Measurements from ENCODE around the gene EXD3.

EXD3 gene

DNA sequence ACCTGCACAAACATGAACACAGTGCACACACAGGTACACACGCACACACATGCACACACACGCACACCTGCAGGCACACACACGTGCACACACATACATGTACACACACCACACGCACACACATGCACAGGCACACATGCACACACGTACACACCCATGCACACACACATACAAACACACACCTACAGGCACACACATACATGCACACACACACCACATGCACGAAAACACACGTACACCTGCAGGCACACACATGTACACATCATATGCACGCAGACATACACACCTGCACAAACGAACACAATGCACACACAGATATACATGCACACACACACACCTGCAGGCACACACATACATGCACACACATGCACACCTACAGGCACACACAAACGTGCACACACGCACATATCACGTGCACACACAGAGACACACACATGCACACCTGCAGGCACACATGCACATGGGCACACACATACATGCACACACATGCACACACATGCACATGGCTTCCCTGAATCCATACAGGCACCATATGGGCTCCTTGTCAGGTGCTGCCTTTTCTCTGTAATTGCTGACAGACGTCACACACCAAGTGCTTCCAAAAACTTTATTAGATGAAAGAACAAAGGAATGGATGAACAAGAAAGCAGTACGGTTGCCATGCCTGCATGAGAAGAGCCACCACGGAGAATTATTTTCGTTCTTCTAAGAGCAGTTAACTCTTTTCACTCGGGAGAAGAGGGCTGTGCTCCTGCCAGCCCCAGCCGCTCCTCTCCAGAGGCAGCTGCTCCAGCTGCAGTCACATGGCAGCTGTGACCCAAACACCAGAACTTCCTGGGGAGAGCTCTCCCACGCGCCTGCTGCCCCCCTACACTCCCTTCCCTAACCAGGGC is 57.2 kb downstream of the EXD3 start:
- DNase-seq (ENCODE audit: low read depth in 2 of 2) = no peak

DNA sequence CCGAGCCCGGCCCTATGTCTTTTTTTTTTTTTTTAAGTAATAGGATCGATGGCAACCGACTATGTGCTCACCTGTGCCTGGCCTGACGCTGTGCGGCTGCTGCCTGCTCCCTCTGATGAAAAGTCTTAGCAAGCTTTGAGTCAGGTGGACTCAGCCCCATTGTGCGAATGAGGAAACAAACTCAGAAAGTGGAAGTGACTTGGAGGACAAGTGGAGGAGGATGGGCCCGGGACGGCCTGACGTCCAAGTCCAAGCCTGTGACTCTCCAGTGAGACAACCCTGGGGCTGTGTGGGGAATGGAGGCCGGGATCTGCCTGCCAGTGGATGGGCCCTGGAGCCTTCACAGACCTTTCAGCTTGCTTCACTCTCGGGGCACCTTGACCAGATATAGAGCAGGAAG is 57.9 kb downstream of the EXD3 start:
- no peak for DNase-seq (ENCODE audit: low read depth in 2 of 2)

DNA sequence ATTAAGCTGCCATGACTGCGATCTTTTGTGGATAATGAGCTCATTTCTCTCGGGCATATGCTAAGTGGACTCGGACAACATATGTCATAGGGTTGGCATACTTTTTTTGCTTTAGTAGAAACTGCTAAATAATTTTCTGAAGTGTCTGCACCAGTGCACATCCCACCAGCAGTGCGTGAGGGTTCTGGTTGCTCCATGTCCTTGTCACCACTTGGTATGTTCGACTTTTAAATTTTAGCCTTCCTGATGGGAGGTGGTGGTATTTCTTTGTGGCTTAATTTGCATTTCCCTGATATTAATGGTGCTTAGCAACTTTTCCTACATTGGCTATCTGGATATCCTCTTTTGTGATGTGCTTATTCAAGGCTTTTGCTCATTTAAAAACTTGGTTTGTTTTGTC is 63.1 kb downstream of the EXD3 start:
- no peak for DNase-seq (ENCODE audit: low read depth in 2 of 2)

DNA sequence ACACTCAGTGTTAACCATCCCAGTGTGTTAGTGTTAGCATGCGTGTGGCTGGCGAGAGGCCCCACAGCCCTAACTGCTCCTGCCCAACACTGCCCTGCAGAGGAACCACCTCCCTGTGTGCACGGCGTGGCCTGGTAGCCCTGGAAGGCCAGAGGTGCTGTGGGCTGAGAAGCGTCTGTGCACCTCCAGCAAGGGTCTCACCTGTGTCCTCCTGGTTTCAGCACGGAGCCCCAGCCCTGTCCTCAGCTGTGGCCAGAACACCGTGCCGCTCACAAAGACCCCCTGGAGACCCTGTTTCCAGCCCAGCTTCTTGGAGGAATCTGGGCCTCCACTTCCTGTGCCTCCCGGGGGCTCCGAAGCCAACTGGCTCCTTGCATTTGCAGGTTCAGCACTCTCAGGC is 64.8 kb downstream of the EXD3 start:
- no peak for DNase-seq (ENCODE audit: low read depth in 2 of 2)

DNA sequence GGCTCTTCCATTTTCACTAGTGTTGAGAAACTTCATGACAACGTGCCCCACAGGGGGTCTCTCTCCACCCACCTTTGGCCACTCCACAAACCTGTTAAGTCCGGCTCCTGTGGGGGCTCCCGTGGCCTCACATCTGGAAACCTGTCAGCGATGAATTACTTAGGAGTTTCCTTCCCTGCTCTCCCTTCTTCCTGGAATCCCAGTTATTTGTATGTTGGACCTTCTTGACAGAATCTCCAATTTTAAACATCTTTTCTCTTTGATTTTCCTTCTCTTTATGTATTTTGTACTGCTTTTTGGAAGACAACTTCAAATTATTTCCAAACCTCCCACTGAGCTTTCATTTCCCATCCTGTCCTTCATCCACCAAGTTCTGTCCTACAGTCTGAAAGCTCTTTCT is 65.8 kb downstream of the EXD3 start:
- no peak for DNase-seq (ENCODE audit: low read depth in 2 of 2)

DNA sequence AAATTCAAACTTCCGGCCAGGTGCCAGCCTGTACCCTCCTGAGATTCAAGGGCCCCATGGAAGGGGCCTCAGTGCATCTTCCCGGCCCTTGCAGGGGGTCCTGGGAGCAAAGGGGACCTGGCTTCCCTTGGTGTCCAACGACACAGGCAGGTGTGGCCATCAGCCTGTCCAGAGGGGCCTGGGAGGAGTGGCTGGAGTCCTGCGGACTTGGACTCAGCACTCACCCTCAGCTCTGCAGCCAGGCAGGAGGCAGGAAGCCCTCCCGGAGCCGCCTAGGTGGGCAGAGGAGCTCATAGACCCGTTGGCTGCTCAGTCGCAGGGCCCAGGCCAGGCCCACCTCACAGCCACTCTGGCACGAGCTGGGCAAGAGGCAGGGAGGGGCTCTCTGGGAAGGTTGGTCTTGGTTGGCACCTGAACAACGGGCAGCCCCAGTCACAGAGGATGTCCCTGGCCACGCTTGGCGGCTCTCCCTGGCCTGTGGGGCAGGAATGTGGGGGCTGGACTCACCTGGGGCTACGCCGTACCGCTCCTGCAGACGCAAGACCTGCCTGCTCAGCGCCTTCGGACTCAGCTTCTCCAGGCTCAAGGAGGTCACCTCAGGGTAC is 67.1 kb downstream of the EXD3 start:
- no peak for DNase-seq (ENCODE audit: low read depth in 2 of 2)

DNA sequence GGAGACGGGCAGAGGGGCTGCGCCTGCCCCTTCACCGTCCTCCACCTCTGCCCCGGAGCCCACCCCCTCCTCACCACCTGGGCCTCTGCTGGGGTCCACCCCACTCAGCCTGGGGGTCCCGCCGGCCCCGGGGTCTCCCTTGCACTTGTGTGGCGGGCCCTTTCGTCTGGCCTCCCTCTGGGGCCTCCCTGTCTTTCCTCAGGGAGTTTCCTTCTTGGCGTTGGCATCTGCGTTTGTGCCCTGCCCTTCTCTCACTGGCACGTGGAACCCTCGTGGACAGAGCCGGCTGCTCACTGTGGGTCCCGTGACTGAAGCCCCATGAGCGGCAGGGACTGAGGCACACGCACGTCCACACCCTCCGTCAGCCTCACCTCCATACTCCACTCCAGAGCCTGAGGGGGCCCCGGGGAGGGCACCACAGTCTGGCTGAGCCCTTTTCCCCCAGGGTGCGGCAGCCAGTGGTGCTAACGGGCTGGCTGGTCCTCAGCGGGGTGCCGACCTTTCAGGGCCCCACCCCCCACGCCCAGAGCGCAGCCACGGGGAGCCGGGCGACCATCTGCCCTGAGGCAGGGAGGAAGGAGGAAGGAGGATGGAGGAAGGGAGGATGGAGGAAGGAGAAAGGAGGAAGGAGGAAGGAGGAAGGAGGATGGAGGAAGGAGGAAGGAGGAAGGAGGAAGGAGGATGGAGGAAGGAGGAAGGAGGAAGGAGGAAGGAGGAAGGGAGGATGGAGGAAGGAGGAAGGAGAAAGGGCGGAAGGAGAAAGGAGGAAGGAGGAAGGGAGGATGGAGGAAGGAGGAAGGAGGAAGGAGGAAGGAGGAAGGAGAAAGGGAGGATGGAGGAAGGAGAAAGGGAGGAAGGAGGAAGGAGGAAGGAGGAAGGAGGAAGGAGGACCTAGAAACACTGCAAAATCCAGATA is 67.9 kb downstream of the EXD3 start:
- no peak for DNase-seq (ENCODE audit: low read depth in 2 of 2)

DNA sequence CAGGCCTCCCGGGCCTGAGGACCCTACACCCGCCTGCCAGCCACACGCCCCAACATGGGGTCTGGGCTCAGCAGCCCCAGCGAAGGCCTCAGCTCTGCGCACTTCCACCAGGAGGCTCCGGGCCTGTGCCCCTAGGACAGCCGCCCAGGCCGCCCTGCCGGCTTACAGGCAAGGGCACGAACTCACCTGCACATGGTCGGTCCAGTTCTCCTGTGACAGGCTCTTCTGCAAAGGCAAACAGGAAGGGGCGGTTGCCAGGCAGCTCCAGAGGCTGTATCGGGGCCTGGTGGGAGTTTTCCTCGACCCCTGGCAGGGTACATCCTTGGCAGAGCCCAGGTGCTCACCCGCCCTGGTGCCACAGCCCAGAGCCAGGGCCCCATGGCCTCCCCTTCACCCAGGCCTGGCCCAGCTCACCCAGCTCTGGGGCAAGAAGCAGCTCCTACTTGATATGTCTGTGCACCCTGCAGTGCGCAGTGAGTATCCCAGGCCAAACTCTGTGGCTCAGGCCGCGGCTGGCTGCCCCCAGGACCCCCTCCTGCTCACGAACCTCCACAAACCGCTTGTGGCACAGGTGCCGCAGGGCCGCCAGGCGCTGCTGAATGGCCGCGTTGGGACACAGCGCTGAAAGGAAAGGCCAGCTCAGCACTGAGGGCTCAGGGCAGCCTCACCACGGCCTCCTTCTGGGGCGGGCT is 68.7 kb downstream of the EXD3 start:
- no peak for DNase-seq (ENCODE audit: low read depth in 2 of 2)

DNA sequence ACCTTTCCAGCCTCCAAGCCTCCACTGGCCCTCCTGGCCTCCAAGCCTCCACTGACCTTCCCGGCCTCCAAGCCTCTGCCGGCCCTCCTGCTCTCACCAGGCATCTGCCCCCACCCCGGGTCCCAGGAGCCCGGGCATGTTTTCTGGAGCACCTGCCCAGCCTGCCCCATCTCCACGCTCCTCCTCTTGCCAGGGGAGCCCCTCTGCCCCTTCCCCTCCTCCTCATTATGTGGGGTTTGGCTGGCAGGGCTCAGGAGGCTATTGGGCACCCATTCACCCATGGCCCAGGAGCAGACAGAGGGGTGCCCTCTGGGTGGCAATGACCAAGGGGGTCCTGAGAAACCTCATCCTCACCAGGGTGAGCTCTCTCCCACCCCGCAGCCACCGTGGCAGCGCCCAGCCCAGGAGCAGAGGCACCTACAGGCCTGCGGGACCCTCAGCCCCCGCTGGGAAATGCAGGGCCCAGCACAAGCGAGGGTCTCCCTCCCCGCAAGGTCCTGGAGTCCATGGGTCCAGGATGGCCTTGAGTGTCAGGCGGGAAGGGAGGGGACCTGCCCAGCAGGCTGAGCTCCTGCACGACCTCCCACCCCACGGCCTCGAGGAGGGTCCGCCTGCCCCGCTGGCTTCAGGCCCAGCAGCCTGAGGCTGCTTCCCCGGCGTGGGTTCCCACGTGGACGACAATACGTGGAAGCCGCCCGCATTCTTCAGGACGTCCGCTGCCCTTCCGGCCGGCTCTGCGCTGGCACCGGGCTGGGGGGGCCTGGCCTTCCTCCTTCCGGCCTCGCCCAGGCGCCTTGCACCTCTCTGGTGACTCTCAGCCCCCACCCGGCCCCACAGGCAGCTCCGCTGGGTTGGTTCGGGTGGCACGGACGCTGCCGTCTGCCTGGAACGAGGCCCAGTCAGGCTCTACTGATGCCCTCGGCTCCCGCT is 69.5 kb downstream of the EXD3 start:
- no peak for DNase-seq (ENCODE audit: low read depth in 2 of 2)

DNA sequence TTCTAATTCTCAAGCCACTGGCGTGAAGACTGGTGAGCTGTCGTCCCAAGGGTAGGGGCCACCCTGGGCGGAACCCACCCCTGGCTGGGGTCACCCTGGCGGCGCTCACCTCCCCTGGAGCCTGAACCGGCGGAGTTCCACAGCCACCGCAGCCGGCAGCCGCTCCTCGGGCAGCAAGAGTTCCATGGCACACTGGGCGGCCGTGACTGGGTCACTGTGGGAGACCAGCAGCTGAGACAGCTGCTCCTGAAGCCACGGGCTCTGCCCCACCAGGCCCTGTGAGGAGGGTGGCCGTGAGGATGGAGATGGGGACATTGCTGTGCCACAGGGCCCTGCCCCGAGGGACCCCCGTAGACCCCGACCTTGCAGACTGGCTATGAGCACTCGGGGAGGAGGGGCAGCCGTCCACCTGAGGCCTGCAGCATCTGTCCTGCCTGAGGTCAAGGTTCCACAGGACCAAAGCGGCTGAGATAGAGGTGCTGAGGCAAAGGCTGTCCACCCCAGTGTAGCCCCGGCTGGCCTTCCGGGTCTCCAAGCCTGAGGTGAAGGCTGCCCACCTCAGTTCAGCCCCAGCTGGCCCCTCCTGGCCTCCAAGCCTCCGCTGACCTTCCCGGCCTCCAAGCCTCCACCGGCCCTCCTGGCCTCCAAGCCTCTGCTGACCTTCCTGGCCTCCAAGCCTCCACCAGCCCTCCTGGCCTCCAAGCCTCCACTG is 70.3 kb downstream of the EXD3 start:
- DNase-seq (ENCODE audit: low read depth in 2 of 2) = no peak

DNA sequence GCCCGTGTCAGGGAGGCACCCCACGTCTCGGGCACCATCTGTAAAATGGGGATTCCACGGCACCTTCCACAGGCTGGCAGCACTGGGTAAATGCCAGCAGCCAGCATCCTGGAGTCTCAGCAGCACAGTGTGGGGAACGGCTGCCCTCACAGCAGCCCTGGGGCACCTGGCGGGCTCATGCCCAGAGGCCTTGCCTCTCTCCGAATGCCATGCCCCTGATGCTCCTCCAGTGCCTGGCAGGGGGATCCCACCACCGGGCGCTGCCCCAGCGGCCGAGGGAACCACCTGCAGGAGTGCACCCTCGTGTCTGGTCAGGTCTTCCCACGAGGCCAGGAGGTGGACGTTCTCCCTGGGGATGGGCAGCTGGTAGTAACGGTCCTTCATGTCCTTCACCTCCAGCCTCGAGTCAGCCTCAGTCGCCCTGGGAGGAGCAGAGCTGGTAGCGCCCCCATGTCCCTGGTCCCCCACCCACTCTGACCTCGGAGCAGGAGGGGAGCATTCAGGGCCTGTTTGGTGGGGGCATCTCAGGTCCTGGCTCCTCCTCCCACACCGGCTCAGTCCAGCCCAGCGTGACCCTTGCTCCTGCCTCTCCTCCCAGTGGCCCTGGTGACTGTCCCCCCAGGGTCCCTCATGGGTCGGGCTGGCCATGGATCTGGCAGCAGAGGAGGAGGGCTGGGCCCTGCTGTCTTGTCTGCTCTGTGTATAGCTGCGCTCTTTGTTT is 71.0 kb downstream of the EXD3 start:
- no peak for DNase-seq (ENCODE audit: low read depth in 2 of 2)

DNA sequence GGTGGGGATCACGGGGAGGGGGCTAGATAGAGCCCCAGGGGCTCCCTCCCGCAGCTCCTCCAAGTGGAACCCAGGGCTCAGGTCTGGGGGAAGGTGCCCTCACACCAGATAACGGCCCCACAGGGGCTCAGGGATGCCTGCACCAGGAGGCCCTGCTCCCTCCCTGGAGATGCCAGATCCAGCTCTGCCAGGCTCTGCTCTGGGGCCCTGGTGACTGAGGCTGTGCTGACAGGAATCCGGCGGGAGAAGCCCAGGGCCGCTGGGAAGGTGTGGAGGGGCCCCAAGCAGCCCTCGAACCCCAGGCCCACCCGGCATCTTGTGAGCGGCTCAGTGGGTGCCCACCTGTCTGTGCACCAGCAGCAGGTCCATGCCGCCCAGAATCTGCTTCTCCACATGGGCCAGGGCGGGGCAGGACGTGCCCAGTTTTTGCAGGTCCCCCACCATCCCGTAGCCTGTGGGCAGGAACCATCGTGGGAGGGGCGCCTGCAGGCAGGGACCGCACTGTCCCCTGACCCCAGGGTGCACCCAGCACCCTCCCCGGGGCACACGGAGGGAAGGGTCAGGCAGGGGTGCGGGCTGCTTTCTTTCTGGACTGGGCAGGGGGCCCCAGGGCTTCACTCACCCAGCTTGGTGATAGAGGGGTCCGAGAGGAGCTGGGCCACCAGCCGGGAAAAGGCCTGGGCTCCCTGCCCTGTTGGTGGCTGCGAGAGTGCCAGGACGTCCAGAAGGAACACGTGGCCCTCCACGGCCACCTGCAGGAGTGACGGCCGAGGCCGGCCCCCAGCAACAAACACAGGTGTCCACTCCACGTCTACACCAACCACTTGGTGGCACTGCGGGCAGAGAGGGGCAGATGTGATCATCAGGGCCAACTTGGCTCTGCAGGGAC is 72.0 kb downstream of the EXD3 start:
- DNase-seq (ENCODE audit: low read depth in 2 of 2) = no peak

DNA sequence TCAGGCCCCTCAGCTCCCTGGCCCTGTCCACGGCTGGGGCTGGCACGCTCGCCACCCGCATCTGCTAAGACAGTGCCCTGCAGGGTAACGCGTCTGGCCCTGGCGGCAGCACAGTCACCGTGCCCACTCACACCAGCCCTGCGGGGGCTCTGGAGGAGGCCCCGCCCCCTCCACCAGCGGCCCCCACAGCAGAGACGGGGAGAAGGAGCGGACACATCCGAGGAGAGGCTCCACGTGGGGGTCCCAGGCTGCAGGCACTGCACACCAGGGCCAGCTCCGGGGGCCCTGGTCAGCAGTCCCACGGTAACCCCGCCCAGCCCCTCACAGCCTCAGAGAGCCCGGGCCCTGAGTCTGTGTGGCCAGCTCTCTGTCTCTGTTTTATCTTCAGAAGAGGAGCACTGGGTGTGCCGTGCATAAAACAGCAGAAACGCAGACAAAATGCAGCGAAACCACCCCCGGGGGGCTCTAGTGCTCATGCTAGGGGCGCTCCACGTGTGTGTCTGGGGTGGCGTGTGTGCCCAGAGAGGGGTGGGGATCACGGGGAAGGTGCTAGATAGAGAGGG is 73.4 kb downstream of the EXD3 start:
- no peak for DNase-seq (ENCODE audit: low read depth in 2 of 2)

DNA sequence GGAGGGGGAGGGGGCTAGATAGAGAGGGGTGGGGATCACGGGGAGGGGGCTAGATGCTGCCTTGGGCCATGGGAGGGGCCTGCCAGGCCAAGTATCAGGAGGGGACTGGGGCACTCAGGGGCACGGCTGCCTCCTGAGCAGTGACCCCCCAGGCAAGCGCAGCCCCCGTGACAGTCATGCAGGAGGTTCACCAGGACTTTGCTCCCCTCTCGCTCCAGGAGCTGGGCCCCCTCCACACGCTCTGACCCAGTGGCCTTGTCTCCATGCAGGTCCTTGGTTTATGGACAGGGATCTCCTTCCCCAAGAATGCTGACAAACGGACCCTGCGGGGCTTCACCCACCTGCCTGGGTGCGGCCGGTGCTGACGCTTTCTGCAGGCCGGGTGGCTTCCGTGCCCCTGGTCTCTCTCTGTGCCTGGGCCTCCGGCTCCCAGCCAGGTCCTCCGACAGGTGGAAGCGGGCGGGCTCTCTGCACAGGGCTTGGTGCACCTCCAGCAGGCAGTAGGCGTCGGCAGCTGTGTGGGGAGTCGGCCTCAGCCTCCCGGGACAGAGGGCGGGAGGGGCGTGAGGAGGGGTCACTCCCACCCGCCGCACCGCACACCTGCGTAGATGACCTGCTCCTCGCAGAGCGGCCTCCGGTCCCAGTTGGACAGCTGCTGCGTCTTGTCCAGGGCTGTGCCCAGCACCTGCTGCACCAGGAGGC is 74.0 kb downstream of the EXD3 start:
- DNase-seq (ENCODE audit: low read depth in 2 of 2) = no peak

DNA sequence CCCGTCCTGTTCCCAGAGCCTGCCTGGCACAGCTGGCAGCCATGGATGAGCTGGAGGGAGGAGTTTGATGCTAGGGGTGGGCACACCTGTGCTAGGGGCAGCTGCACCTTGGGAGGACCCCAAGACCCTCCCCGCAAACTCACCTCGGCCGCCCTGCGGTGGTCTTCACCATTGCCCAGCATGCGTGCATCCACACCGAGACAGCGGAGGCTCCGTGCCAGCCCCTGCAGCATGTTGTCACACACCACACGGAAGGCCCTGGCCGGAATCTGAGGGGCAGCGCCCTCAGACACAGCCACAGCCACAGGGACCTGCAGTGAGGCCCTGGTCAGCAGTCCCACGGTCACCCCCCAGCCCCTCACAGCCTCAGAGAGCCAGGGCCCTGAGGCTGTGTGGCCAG is 75.0 kb downstream of the EXD3 start:
- DNase-seq (ENCODE audit: low read depth in 2 of 2) = no peak

DNA sequence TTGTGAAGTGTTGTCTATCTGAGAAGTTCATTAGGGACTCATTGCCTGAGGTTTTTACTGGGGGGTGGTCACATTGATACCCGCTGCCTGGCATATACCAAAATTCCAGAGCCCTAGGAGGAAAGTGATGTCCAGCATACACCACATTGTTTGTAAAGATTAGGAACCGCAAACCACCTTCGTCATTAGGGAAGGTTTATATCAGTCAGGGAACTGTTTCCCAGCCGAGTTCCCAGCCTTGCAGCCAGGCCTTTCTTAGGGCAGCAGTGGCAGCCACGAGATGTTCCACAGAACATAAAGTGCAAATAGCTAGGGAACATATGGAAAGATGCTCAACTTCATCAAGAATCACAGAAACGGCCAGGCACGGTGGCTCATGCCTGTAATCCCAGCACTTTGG is 80.5 kb downstream of the EXD3 start:
- no peak for DNase-seq (ENCODE audit: low read depth in 2 of 2)

DNA sequence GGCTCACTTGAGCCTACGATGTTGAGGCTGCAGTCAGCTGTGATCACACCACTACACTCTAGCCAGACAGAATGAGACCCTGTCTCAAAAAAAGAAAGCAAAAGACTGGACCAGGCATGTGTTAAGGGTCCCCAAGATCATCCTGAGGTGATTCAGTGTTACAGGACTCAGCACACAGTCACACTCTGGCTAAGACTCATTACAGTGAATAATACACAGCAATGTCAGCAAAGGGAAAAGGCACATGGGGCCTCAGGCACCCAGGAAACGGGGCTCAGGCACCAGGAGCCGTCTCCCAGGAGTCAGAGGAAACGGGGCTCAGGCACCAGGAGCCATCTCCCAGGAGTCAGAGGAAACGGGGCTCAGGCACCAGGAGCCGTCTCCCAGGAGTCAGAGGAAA is 81.7 kb downstream of the EXD3 start:
- DNase-seq (ENCODE audit: low read depth in 2 of 2) = no peak

Data from stimulated activated CD8-positive, alpha-beta memory T cell treated with anti-CD3 and anti-CD28 coated beads, Interleukin-7, amount 100 ng/mL, for 4 hours (primary cell).